MCF 10A (cell line): Measurements from ENCODE around the gene FOXL1. TPM values are rescaled to one million over a fixed set of nuclear protein-coding genes. Genes with fewer than 3 reads are reported as not detected.

Experiments used
- BruUV-seq: library from RNA; stranded (reverse); fragments of 400-500 nt; replicated peaks from 2 replicates; lab custom pipeline; 2021; lab: Mats Ljungman, UMichigan
- CTCF ChIA-PET: fragments of 300-600 bp; sonication (Branson Sonifier 250); formaldehyde crosslinking; extraction: SDS; loops from one replicate; lab custom pipeline; 2021; ENCODE audit warnings: antibody characterized with exemption, inconsistent platforms; lab: Yijun Ruan, JAX
- POLR2A ChIA-PET: fragments of 300-600, 350-650 bp; sonication (Branson Sonifier 250); formaldehyde crosslinking; extraction: SDS; loops from one replicate; lab custom pipeline; 2020; ENCODE audit warnings: antibody characterized with exemption, inconsistent platforms; lab: Yijun Ruan, JAX
- DNase-seq: peaks from one replicate; pipeline ENCODE4 v3.0.0-alpha.2; 2018; ENCODE audit not compliant: unreplicated experiment
- H3K27ac Mint-ChIP-seq: one replicate; pipeline ENCODE4 v1.8.0; 2022; ENCODE audit warnings: mild to moderate bottlenecking, low read depth, mixed read lengths; ENCODE audit not compliant: unreplicated experiment
- H3K27me3 Mint-ChIP-seq: one replicate; pipeline ENCODE4 v1.8.0; 2022; ENCODE audit warnings: mixed read lengths; ENCODE audit not compliant: insufficient read depth, unreplicated experiment
- H3K36me3 Mint-ChIP-seq: one replicate; pipeline ENCODE4 v1.8.0; 2022; ENCODE audit warnings: mild to moderate bottlenecking, moderate library complexity, mixed read lengths; ENCODE audit not compliant: insufficient read depth, unreplicated experiment
- H3K4me1 Mint-ChIP-seq: one replicate; pipeline ENCODE4 v1.8.0; 2022; ENCODE audit warnings: mixed read lengths; ENCODE audit not compliant: insufficient read depth, unreplicated experiment
- H3K4me3 Mint-ChIP-seq: one replicate; pipeline ENCODE4 v1.8.0; 2022; ENCODE audit warnings: mild to moderate bottlenecking, moderate library complexity, mixed read lengths; ENCODE audit not compliant: unreplicated experiment
- H3K9me3 Mint-ChIP-seq: one replicate; pipeline ENCODE4 v1.8.0; 2022; ENCODE audit warnings: mixed read lengths; ENCODE audit not compliant: unreplicated experiment
- CTCF ChIP-seq: fragments of 200-600 bp; IDR thresholded peaks from one replicate; pipeline ENCODE4 v1.8.0; 2022; ENCODE audit warnings: antibody characterized with exemption, mild to moderate bottlenecking; ENCODE audit not compliant: unreplicated experiment
- intact Hi-C: fragments of 100-400 bp; cut with micrococcal nuclease; formaldehyde crosslinking; loops from 2 replicates; pipeline ENCODE4 v1.14.1; 2022
- total RNA-seq: library from RNA; stranded (reverse); gene quantifications from 2 replicates; pipeline ENCODE4 v1.2.3, GENCODE V29; 2022

FOXL1 gene
- total RNA-seq, 1 experiment from 2014 or later: 4.9 TPM

- CTCF ChIA-PET: interaction anchor here (0.5 to 2.0 kb wide), 2 partner anchors 19 to 415 kb away, joined by 3 to 7 read pairs; no protein-coding TSS in a partner anchor
- BruUV-seq: no TSS peak
Measured at GRCh38 chr16:86538196-86538780, 40.1 kb upstream of the FOXL1 start.

GRCh38 chr16:86540894-86541293 lies 37.5 kb upstream of the FOXL1 start:
- POLR2A ChIA-PET: no interaction called here
- no peak for DNase-seq
- no peak overlapping the region for H3K4me3 Mint-ChIP-seq
- no peak for TF ChIP-seq CTCF
- H3K4me1 Mint-ChIP-seq: no peaks in the 10 kb centered on the region
- BruUV-seq: no TSS peak
- H3K27me3 Mint-ChIP-seq: no peaks in the 10 kb centered on the region
- CTCF ChIA-PET: no interaction called here
- no peak overlapping the region for H3K27ac Mint-ChIP-seq
- H3K36me3 Mint-ChIP-seq: peaks cover 51% of the 10 kb centered on the region
- intact Hi-C loops: no loop called here
- no peaks in the 10 kb centered on the region for H3K9me3 Mint-ChIP-seq

More at GRCh38 chr16:86538196-86538780, 40.1 kb upstream of the FOXL1 start:
- no peaks in the 10 kb centered on the region for H3K4me1 Mint-ChIP-seq
- intact Hi-C loops: no loop called here
- POLR2A ChIA-PET: no interaction called here
- H3K27me3 Mint-ChIP-seq: no peaks in the 10 kb centered on the region
- H3K27ac Mint-ChIP-seq: no peak overlapping the region
- TF ChIP-seq CTCF: no peak
- H3K36me3 Mint-ChIP-seq: peaks cover 54% of the 10 kb centered on the region
- no peak for DNase-seq
- H3K9me3 Mint-ChIP-seq: no peaks in the 10 kb centered on the region
- H3K4me3 Mint-ChIP-seq: no peak overlapping the region

GRCh38 chr16:86541560-86541959 lies 36.8 kb upstream of the FOXL1 start:
- POLR2A ChIA-PET: no interaction called here
- H3K9me3 Mint-ChIP-seq: no peaks in the 10 kb centered on the region
- H3K27ac Mint-ChIP-seq: no peak overlapping the region
- no peak for DNase-seq
- intact Hi-C loops: no loop called here
- no peaks in the 10 kb centered on the region for H3K27me3 Mint-ChIP-seq
- no peak overlapping the region for H3K4me3 Mint-ChIP-seq
- TF ChIP-seq CTCF: no peak
- H3K36me3 Mint-ChIP-seq: peaks cover 56% of the 10 kb centered on the region
- no peaks in the 10 kb centered on the region for H3K4me1 Mint-ChIP-seq
- CTCF ChIA-PET: interaction anchor here (0.6 kb wide), 1 partner anchor 346 kb away, joined by 3 read pairs; no protein-coding TSS in a partner anchor
- no TSS peak for BruUV-seq

GRCh38 chr16:86542756-86543750 lies 35.3 kb upstream of the FOXL1 start:
- Mint-ChIP-seq H3K4me1 (no peaks in the 10 kb centered on the region), H3K27ac (no peak overlapping the region), H3K4me3 (no peak overlapping the region), H3K27me3 (no peaks in the 10 kb centered on the region), H3K36me3 (peaks cover 56% of the 10 kb centered on the region), H3K9me3 (no peaks in the 10 kb centered on the region)
- ChIA-PET POLR2A (interaction anchor here (0.6 to 0.9 kb wide), 2 partner anchors 11 to 407 kb away, joined by 3 read pairs; no protein-coding TSS in a partner anchor), CTCF (interaction anchor here (0.6 kb wide), 3 partner anchors 13 to 602 kb away, joined by 3 to 4 read pairs (median 4); no protein-coding TSS in a partner anchor)
- intact Hi-C loops: no loop called here
- no peak for DNase-seq
- no TSS peak for BruUV-seq
- no peak for TF ChIP-seq CTCF
